K562 (cell line): ENCODE measurements around the gene ST6GALNAC2. TPM values are rescaled to one million over a fixed set of nuclear protein-coding genes. Genes with fewer than 3 reads are reported as not detected.

Experiments
- CBFA2T2 ChIP-seq: fragments of 450-650 bp; conservative IDR thresholded peaks from 2 replicates; pipeline ENCODE4 v1.6.1; 2017; ENCODE audit warnings: mild to moderate bottlenecking
- CEBPB ChIP-seq: fragments of 450-650 bp; IDR thresholded peaks from 2 replicates; pipeline ENCODE4 v1.6.1; 2016; ENCODE audit warnings: missing genetic modification characterization, missing compliant biosample characterization
- CTCF ChIP-seq, 3 experiments: IDR thresholded peaks in 2 of 3; conservative IDR thresholded peaks in 1 of 3; 2 replicates each; pipeline ENCODE4 v1.5.1; 2011 to 2012; ENCODE audit warnings: low read length in 3 of 3, mild to moderate bottlenecking in 3 of 3, control low read depth in 2 of 3, improper control_type of control experiment in 1 of 3, inconsistent platforms in 1 of 3, low read depth in 1 of 3, mixed read lengths in 1 of 3, moderate library complexity in 1 of 3; ENCODE audit not compliant: insufficient read depth in 2 of 3
- CXXC5 ChIP-seq: fragments of 250-450 bp; sonication (Bioruptor Pico); IDR thresholded peaks from 2 replicates; pipeline ENCODE4 v1.8.0; 2022; ENCODE audit warnings: inconsistent platforms, mild to moderate bottlenecking, moderate library complexity
- HMGN3 ChIP-seq: IDR thresholded peaks from 2 replicates; pipeline ENCODE4 v1.6.1; 2011; ENCODE audit warnings: borderline replicate concordance, low read depth, mild to moderate bottlenecking, mixed read lengths, low read length; ENCODE audit not compliant: insufficient read length; ENCODE audit errors: extremely low read depth
- JUND ChIP-seq, 2 experiments: IDR thresholded peaks; 2 replicates in 1 of 2; 3 replicates in 1 of 2; pipeline ENCODE4 v1.6.1; 2011; ENCODE audit warnings: borderline replicate concordance in 2 of 2, low read depth in 2 of 2, low read length in 2 of 2, improper control_type of control experiment in 1 of 2, missing biosample characterization in 1 of 2, missing genetic modification characterization in 1 of 2, missing genetic modification reagents in 1 of 2
- MTA3 ChIP-seq: fragments of 450-650 bp; formaldehyde crosslinking; IDR thresholded peaks from 2 replicates; pipeline ENCODE4 v1.6.1; 2017; ENCODE audit warnings: mild to moderate bottlenecking, borderline replicate concordance
- REST ChIP-seq, 2 experiments: fragments of 450-650 bp; formaldehyde crosslinking in 1 of 2; IDR thresholded peaks; 2 replicates each; pipeline versions ENCODE4 v1.4.0 to v1.6.1; 2014 to 2020; ENCODE audit warnings: mild to moderate bottlenecking in 2 of 2, borderline replicate concordance in 1 of 2, low read depth in 1 of 2
- SP1 ChIP-seq: sonication (generic); formaldehyde crosslinking; IDR thresholded peaks from 2 replicates; pipeline ENCODE4 v1.8.1; 2022; ENCODE audit warnings: mild to moderate bottlenecking, missing genetic modification reagents
- YY1 ChIP-seq, 3 experiments: IDR thresholded peaks; 2 replicates each; pipeline ENCODE4 v1.6.1; 2011; ENCODE audit warnings: low read length in 2 of 3, mild to moderate bottlenecking in 2 of 3, moderate library complexity in 2 of 3, borderline replicate concordance in 1 of 3, control low read depth in 1 of 3, low read depth in 1 of 3; ENCODE audit not compliant: insufficient read depth in 3 of 3, insufficient replicate concordance in 2 of 3, control insufficient read depth in 1 of 3, insufficient read length in 1 of 3; ENCODE audit errors: extremely low read depth in 1 of 3
- ZBTB33 ChIP-seq: sonication (generic); formaldehyde crosslinking; IDR thresholded peaks from 2 replicates; pipeline ENCODE4 v1.8.1; 2023; ENCODE audit warnings: mild to moderate bottlenecking, missing genetic modification reagents
- polyA plus RNA-seq, 8 experiments: library from polyadenylated mRNA; depleted of rRNA in 4 of 8; stranded (reverse) in 5 of 8; unstranded in 3 of 8; fragments of >200 nt; fragmentation: Nextera tagmentation in 2 of 8; fragmentation: Illumina TruSeq in 1 of 8; extraction: Ambion mirVana in 2 of 8; extraction: Trizol in 1 of 8; gene quantifications; 2 replicates each; pipeline versions ENCODE4 v1.2.1 to v1.2.3, GENCODE V29; 2011 to 2014; ENCODE audit warnings: inconsistent platforms in 1 of 8, missing spikeins in 1 of 8
- total RNA-seq, 7 experiments: library from RNA; depleted of rRNA in 6 of 7; stranded (reverse); fragments of >200 nt in 6 of 7; fragmentation: Illumina TruSeq in 2 of 7; extraction: Trizol in 2 of 7; gene quantifications; 2 replicates each; pipeline versions ENCODE4 v1.2.1 to v1.2.3, GENCODE V29; 2011 to 2021; ENCODE audit warnings: low replicate concordance in 1 of 7

The ST6GALNAC2 gene
- total and polyA plus RNA-seq, 9 of the 15 experiments (the other 6 are each of a cell fraction or from before 2014, with no cell fraction given), result 0.18 TPM; not detected in 8

- TF ChIP-seq JUND (IDR thresholded peaks at IDR 0.05; ENCODE audit: borderline replicate concordance, low read depth, low read length) (0 out of 2 replicates have a peak, but pooled peaks have one; percentile 30), JUND (tag; IDR thresholded peaks at IDR 0.05; ENCODE audit: borderline replicate concordance, low read depth, low read length) (peak; percentile 49; the same call in 1 of the 3 replicates), CXXC5 (CRISPR knock-in tag) (peak; percentile 41; the same call in 1 of the 2 replicates), YY1 (IDR thresholded peaks at IDR 0.05; ENCODE audit: borderline replicate concordance in 1 of 3, control insufficient read depth in 1 of 3, extremely low read depth in 1 of 3, insufficient read depth in 3 of 3, insufficient read length in 1 of 3, insufficient replicate concordance in 2 of 3, low read depth in 1 of 3, low read length in 2 of 3) (peak in 2 of 3 experiments; percentile 61 to 70), ZBTB33 (peak; percentile 80), CTCF (IDR thresholded peaks at IDR 0.05 in 2 of 3, conservative IDR thresholded peaks at IDR 0.05 in 1 of 3; ENCODE audit: insufficient read depth in 2 of 3, low read depth in 1 of 3, low read length in 3 of 3) (peak; percentile 97 to 99 (median 98)), MTA3 (peak; percentile 27; the same call in 1 of the 2 replicates), HMGN3 (peak; percentile 66), CBFA2T2 (0 out of 2 replicates have a peak, but pooled peaks have one; percentile 2), SP1 (CRISPR knock-in tag) (peak; percentile 47; the same call in 1 of the 2 replicates), REST (IDR thresholded peaks at IDR 0.05; ENCODE audit: borderline replicate concordance) (peak; percentile 94), REST (CRISPR knock-in tag; IDR thresholded peaks at IDR 0.05; ENCODE audit: low read depth) (no peak), CEBPB (tag) (no peak)
Observed at GRCh38 chr17:76523084-76524037, 62.3 kb downstream of the ST6GALNAC2 start (continued).
